Stimulated activated CD4-positive, alpha-beta T cell treated with anti-CD3 and anti-CD28 coated beads, Interleukin-2, amount 100 ng/mL, for 4 hours (primary cell): Measurements from ENCODE around the gene PUM2.
"Not testable (repeated sequence)": the region's sequence is repeated elsewhere in the genome, so short reads cannot be mapped to it uniquely, and the experiment has no call there.

Source experiments
- DNase-seq: peaks from one replicate; pipeline ENCODE4 v3.0.0-alpha.2; 2020; ENCODE audit warnings: low read depth

Gene PUM2

GRCh38 chr2:20368706-20369105 is 18.1 kb upstream of the PUM2 start:
- DNase-seq, result no peak

GRCh38 chr2:20367929-20368328 is 17.3 kb upstream of the PUM2 start:
- DNase-seq, result not testable (repeated sequence)

GRCh38 chr2:20366672-20367116 is 16.1 kb upstream of the PUM2 start:
- no peak for DNase-seq

- no peak for DNase-seq
These were observed 14.7 kb upstream of the PUM2 start for GRCh38 chr2:20365249-20365817.

- no peak for DNase-seq
These were observed 12.9 kb upstream of the PUM2 start for GRCh38 chr2:20363578-20363977.

GRCh38 chr2:20362701-20363435 is 12.2 kb upstream of the PUM2 start:
- no peak for DNase-seq

GRCh38 chr2:20361893-20362292 is 11.2 kb upstream of the PUM2 start:
- no peak for DNase-seq

- no peak for DNase-seq
These were observed 8.5 kb upstream of the PUM2 start for GRCh38 chr2:20359096-20359495.

- no peak for DNase-seq
These were observed 7.2 kb upstream of the PUM2 start for GRCh38 chr2:20357638-20358389.

GRCh38 chr2:20356042-20356441 is 5.4 kb upstream of the PUM2 start:
- DNase-seq, result no peak

GRCh38 chr2:20355131-20355530 is 4.5 kb upstream of the PUM2 start:
- DNase-seq, result no peak

GRCh38 chr2:20353241-20353992 is 2.8 kb upstream of the PUM2 start:
- no peak for DNase-seq

- no peak for DNase-seq
These were observed 2.1 kb upstream of the PUM2 start for GRCh38 chr2:20352581-20353216.

GRCh38 chr2:20352230-20352578 is 1.6 kb upstream of the PUM2 start:
- DNase-seq, result no peak

GRCh38 chr2:20351555-20352229 is 1.0 kb upstream of the PUM2 start:
- no peak for DNase-seq

- peak; percentile 27 for DNase-seq
These were observed 467 bp downstream of the PUM2 start for GRCh38 chr2:20350041-20350712.

- DNase-seq, result no peak
These were observed 1.1 kb downstream of the PUM2 start for GRCh38 chr2:20349513-20349921.

- DNase-seq, result no peak
These were observed 2.1 kb downstream of the PUM2 start for GRCh38 chr2:20348542-20348941.

GRCh38 chr2:20346565-20347381 is 3.9 kb downstream of the PUM2 start:
- no peak for DNase-seq

- no peak for DNase-seq
These were observed 7.5 kb downstream of the PUM2 start for GRCh38 chr2:20343128-20343527.
